HS-27A (cell line): ENCODE results near the gene RACK1.
"Not testable (repeated sequence)": the region's sequence is repeated elsewhere in the genome, so short reads cannot be mapped to it uniquely, and the experiment has no call there.

Experiments
- DNase-seq: peaks from one replicate; pipeline ENCODE4 v3.0.0-alpha.2; 2012; ENCODE audit warnings: low read depth, missing footprints

Gene RACK1

GRCh38 chr5:181212934-181213333 lies 30.8 kb downstream of the RACK1 start:
- no peak for DNase-seq

- DNase-seq: no peak
These were observed 31.6 kb downstream of the RACK1 start for GRCh38 chr5:181212080-181212479.

GRCh38 chr5:181211208-181211607 lies 32.5 kb downstream of the RACK1 start:
- no peak for DNase-seq

GRCh38 chr5:181210698-181211097 lies 33.0 kb downstream of the RACK1 start:
- not testable (repeated sequence) for DNase-seq

GRCh38 chr5:181210148-181210547 lies 33.6 kb downstream of the RACK1 start:
- not testable (repeated sequence) for DNase-seq

GRCh38 chr5:181209006-181209405 lies 34.7 kb downstream of the RACK1 start:
- DNase-seq: not testable (repeated sequence)

GRCh38 chr5:181207960-181208253 lies 35.8 kb downstream of the RACK1 start:
- no peak for DNase-seq

GRCh38 chr5:181207214-181207959 lies 36.3 kb downstream of the RACK1 start:
- DNase-seq: no peak

- DNase-seq: no peak
These were observed 37.7 kb downstream of the RACK1 start for GRCh38 chr5:181205761-181206649.

- no peak for DNase-seq
These were observed 38.6 kb downstream of the RACK1 start, which contains the start of gene TRIM7 for GRCh38 chr5:181204826-181205760. Gene TRIM7 (minus strand): TSS chr5:181205196. CDS start chr5:181205110, 86 bp downstream.

- DNase-seq: no peak
These were observed 39.4 kb downstream of the RACK1 start for GRCh38 chr5:181204113-181204825.

GRCh38 chr5:181203777-181204112 lies 40.0 kb downstream of the RACK1 start:
- DNase-seq: no peak

- DNase-seq: no peak
These were observed 40.5 kb downstream of the RACK1 start for GRCh38 chr5:181203093-181203711.

- no peak for DNase-seq
These were observed 42.9 kb downstream of the RACK1 start for GRCh38 chr5:181200816-181201215.

- DNase-seq: no peak
These were observed 43.6 kb downstream of the RACK1 start for GRCh38 chr5:181199881-181200638.

- no peak for DNase-seq
These were observed 44.7 kb downstream of the RACK1 start for GRCh38 chr5:181198905-181199519.

- DNase-seq: no peak
These were observed 45.5 kb downstream of the RACK1 start for GRCh38 chr5:181198106-181198685.

GRCh38 chr5:181197326-181197951 lies 46.3 kb downstream of the RACK1 start:
- DNase-seq: no peak

- DNase-seq: no peak
These were observed 48.4 kb downstream of the RACK1 start for GRCh38 chr5:181195249-181195761.
